Epithelial cell of esophagus (primary cell): Measurements from ENCODE around the gene TTLL3.

Experiments used
- DNase-seq: peaks from one replicate; pipeline ENCODE4 v3.0.0; 2010; ENCODE audit warnings: low read depth
- H3K4me3 ChIP-seq: 2 replicates; pipeline ENCODE4 v1.5.1; 2011; ENCODE audit warnings: mild to moderate bottlenecking, low read length, control low read depth
- TF ChIP-seq, protein P1 (sequence below): IDR thresholded peaks from 2 replicates; pipeline ENCODE4 v1.5.1; 2011; ENCODE audit warnings: low read depth, mild to moderate bottlenecking, low read length, control low read depth, inconsistent platforms; ENCODE audit not compliant: insufficient read depth; ENCODE audit errors: missing control alignments

The TTLL3 gene

DNA sequence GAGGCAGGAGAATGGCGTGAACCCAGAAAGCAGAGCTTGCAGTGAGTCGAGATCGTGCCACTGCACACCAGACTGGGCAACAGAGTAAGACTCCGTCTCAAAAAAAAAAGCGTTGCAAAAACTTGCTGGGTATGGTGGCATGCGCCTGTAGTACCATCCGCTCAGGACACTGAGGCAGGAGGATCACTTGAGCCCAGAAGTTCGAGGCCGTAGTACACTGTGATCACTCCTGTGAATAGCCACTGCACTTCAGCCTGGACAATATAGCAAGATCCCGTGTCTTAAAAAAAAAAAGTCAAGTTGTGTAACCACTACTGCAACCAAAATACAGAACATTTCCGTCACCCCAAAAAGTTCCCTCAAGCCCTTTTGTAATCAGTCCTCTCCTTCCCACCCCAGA lies 15.7 kb upstream of the TTLL3 start:
- TF ChIP-seq, protein P1, sequence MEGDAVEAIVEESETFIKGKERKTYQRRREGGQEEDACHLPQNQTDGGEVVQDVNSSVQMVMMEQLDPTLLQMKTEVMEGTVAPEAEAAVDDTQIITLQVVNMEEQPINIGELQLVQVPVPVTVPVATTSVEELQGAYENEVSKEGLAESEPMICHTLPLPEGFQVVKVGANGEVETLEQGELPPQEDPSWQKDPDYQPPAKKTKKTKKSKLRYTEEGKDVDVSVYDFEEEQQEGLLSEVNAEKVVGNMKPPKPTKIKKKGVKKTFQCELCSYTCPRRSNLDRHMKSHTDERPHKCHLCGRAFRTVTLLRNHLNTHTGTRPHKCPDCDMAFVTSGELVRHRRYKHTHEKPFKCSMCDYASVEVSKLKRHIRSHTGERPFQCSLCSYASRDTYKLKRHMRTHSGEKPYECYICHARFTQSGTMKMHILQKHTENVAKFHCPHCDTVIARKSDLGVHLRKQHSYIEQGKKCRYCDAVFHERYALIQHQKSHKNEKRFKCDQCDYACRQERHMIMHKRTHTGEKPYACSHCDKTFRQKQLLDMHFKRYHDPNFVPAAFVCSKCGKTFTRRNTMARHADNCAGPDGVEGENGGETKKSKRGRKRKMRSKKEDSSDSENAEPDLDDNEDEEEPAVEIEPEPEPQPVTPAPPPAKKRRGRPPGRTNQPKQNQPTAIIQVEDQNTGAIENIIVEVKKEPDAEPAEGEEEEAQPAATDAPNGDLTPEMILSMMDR: no peak
- no peak overlapping the region for H3K4me3 ChIP-seq
- DNase-seq: no peak

DNA sequence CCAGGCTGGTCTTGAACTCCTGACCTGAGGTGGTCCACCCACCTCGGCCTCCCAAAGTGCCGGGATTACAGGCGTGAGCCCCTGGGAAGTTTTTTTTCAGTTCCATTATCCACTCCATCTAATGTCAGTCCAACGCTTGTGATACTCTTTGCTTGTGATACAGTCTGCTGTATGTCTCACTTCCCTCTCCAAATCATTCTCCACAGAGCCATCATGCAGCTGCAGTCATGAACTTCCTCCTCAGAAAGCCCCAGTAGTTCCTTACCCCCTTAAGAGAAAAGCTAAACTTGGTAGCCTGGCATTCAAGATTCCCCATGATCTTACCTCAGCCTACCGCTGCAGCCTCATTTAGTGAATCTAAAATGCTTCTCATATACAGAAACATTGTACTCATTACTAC lies 14.9 kb upstream of the TTLL3 start:
- TF ChIP-seq, protein P1: no peak
- no peak for DNase-seq

DNA sequence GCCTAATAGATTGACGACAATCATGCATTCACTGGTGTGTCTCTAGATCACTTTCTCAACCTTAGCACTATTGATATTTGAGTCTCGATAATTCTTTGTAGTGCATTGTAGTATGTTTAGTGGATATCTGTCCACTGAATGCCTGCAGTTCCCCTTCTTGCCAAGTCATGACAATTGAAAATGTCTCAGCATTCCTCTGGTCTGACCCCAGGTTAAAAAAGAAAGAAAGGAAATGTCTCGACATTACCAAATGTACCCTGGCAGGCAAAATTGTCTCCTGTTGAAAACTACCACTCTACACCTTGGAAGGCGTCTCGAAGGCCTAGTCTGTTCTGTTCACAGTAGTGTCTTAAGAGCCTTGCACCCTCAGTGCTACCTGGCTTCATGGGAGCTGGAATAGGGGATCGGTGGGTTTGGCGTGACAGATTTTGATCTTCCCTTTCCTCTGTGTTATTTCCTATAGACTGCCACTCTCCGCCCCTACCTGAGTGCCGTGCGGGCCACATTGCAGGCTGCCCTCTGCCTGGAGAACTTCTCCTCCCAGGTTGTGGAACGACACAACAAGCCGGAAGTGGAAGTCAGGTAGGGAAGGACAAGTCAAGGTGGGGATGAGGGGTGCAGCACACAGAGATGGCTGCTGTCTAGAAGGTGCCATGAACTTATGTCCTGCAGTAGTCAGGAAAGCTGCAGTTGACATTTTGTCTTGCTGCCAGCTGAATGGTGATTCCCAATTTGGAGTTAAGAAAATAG lies 12.7 kb upstream of the TTLL3 start:
- no peak for DNase-seq
- H3K4me3 ChIP-seq: no peak overlapping the region

More for the DNA sequence above, 14.9 kb upstream of the TTLL3 start:
- no peak overlapping the region for H3K4me3 ChIP-seq

DNA sequence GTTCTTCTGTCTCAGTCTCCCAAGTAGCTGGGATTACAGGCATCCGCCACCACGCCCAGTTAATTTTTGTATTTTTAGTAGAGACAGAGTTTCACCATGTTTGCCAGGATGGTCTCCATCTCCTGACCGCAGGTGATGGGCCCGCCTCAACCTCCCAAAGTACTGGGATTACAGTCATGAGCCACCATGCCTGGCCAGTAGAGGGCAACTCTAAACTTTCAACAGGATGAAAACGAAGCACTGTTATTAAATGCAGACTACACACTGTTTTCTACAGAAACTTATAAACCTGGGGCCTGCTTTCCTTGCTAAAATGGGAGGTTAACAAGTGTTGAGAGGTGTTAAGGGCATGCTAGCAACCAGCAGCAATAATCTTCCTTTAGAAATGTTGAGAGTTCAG lies 9.5 kb upstream of the TTLL3 start:
- TF ChIP-seq, protein P1: peak; percentile 29
- no peak for DNase-seq
- H3K4me3 ChIP-seq: no peak overlapping the region

More for the DNA sequence above, 12.7 kb upstream of the TTLL3 start:
- TF ChIP-seq, protein P1: no peak

DNA sequence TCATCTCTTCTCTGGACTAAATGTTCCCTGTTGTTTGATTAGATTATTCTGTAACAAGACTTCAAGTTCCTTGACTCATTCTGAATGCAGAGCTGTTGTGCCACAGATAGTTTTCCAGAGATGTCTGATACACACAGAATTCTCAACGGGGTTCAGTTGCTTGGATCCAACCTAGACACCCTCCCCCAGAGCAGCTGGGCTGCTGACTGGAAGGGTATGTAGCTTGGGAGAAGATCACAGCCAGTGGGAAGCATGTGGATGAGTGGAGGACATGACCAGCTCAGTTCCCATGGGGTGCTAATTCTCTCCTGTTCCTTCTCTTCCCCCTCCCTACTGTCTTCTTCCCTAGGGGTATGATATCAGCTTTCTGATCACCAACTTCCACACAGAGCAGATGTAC lies 6.6 kb upstream of the TTLL3 start:
- TF ChIP-seq, protein P1: no peak
- H3K4me3 ChIP-seq: no peak overlapping the region
- DNase-seq: no peak

DNA sequence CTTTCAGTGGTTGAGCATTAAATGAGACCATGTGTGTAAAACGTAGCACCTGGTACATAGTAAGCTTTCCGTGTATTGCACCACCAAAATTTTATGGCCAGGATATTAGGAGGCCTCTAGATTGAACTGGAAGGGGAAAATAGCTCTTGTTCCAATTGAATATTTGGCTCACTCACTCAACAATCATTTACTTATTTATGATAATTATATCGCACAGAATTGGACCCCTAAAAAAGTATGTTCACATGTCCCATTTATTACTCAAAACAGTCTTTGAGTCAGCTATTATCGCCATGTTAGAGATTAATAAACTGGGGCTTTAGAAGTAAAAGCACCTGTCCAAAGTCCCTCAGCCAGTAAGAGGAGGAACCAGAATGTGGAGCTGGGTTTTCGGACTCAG lies 5.1 kb upstream of the TTLL3 start:
- DNase-seq: no peak
- TF ChIP-seq, protein P1: no peak
- no peak overlapping the region for H3K4me3 ChIP-seq

DNA sequence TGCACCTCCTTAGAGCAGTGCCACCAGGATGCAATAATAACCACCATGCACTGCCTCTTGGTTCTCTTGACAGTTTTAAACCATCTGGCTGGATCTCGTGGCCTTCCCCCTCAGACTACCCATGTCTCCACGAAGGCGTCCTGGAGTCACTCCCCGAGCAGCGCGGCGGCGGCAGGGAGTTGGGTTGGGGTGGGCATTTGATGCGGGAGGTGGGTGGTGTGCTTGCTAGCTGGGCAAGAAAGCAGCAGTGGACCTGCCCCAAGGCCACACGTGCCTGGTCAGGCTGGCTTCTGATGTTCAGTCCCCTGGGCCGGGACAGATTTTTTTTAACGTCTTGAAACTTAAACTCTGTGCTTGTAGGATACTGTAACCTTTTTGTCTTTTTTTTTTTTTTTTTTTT lies 3.9 kb upstream of the TTLL3 start:
- H3K4me3 ChIP-seq: no peak overlapping the region
- TF ChIP-seq, protein P1: no peak
- DNase-seq: no peak
